ENCODE measurements around the gene MYZAP. TPM values are rescaled to one million over a fixed set of nuclear protein-coding genes. Genes with fewer than 3 reads are reported as not detected.
"Not testable (repeated sequence)": the region's sequence is repeated elsewhere in the genome, so short reads cannot be mapped to it uniquely, and the experiment has no call there.

MYZAP gene
- total RNA-seq, 2 experiments from 2014 or later = 0.18 TPM; not detected in 1

DNA sequence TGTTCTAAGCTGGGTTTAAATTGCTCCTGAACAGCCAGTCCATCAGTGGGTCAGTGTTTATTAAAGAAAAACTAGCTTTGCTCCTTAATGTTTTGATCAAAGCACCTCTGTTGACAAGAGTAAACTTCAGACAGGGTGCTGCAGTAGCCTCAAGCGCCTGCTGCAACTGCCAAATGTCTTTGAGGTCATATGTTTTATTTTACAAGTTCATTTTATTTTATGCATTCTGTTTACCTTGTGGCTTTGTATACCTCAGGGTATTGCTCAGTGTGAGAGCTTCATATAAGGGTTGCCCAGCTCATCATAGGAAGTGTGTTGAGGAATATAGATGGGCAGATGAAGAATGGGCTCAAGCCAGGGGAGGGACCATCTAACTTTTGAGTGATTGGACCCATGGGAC, 8.5 kb downstream of the MYZAP start:
- no peak for DNase-seq
- H3K9me3 Mint-ChIP-seq = no peaks in the 10 kb centered on the region
- H3K4me1 Mint-ChIP-seq = no peaks in the 10 kb centered on the region
- no peak overlapping the region for H3K27ac Mint-ChIP-seq
- H3K27me3 Mint-ChIP-seq = peaks cover 20% of the 10 kb centered on the region
- H3K4me3 Mint-ChIP-seq = no peak overlapping the region
- H3K36me3 Mint-ChIP-seq (ENCODE audit: low read depth) = no peaks in the 10 kb centered on the region
- CTCF ChIA-PET = no interaction called here
- POLR2A ChIA-PET = no interaction called here

DNA sequence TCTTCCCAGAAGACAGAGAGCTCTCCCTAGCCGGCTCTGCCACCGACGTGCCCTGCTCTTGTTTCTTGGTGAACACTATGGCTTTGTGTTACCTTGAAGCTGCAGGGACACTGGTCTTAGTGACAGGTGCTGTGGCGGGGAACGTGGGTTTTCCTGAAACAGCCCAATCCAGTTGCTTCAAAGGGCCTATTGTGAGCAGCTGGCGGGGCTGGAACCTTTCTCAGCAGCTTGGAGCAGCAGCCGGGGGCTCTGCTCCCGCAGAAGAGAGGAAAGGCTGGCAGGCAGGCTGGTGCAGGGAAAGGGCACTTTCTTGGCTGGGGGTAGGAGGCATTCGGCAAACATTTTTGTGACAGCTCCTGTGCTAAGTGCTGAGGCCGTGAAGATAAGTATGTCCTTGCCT, 12.8 kb downstream of the MYZAP start:
- H3K27me3 Mint-ChIP-seq = peaks cover 19% of the 10 kb centered on the region
- H3K9me3 Mint-ChIP-seq = no peaks in the 10 kb centered on the region
- H3K27ac Mint-ChIP-seq = no peak overlapping the region
- no peaks in the 10 kb centered on the region for H3K36me3 Mint-ChIP-seq (ENCODE audit: low read depth)
- DNase-seq = no peak
- H3K4me1 Mint-ChIP-seq = no peaks in the 10 kb centered on the region
- ChIA-PET CTCF (no interaction called here), POLR2A (interaction anchor here (1.2 kb wide), 1 partner anchor 23 kb away, joined by 3 read pairs; no protein-coding TSS in a partner anchor)
- H3K4me3 Mint-ChIP-seq = no peak overlapping the region

DNA sequence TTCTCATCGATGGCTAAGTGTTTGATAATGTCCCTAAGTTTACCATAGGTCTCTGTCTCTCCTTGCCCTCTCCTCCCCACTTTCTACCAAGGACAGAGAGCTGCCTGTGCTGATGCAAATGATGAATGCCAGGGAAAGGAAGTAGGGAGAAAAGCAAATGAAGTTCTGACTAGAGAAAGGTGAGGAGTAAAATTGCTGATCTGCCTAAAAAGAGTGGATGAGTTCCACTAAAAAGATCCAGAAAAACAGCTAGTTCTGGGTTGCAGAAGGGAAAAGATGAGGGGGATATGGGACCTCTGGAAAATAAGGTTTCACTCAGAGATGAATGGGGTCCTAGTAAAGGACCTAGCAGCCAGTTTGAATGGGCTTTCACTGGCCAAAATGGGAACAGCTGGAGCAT, 13.8 kb downstream of the MYZAP start:
- CTCF ChIA-PET = interaction anchor here (0.9 kb wide), 1 partner anchor 44 kb away, joined by 4 read pairs; no protein-coding TSS in a partner anchor
- H3K4me3 Mint-ChIP-seq = no peak overlapping the region
- H3K27me3 Mint-ChIP-seq = peaks cover 18% of the 10 kb centered on the region
- POLR2A ChIA-PET = interaction anchor here (1.2 kb wide), 1 partner anchor 24 kb away, joined by 3 read pairs; no protein-coding TSS in a partner anchor
- no peaks in the 10 kb centered on the region for H3K9me3 Mint-ChIP-seq
- no peak for DNase-seq
- no peaks in the 10 kb centered on the region for H3K36me3 Mint-ChIP-seq (ENCODE audit: low read depth)
- H3K4me1 Mint-ChIP-seq = no peaks in the 10 kb centered on the region
- H3K27ac Mint-ChIP-seq = no peak overlapping the region

DNA sequence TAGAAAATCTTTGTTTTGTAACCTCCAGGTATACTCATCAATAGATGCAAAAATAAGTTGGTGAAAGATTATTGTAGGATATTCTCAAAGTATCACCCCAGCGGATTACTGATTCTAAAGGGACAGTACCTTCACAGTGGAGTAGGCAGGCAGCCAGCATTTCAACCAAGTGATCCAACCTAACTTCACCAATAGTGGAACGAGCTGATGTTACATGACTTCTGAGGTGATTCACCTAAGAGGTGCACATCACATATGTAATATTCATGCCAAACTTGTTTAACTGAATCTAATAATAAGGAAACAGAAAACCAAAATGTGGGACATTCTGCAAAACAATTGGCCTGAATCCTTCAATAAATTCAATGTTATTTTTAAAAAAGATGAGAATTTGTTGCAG, 14.3 kb downstream of the MYZAP start:
- Mint-ChIP-seq H3K36me3 (ENCODE audit: low read depth) (no peaks in the 10 kb centered on the region), H3K27me3 (peaks cover 18% of the 10 kb centered on the region), H3K9me3 (no peaks in the 10 kb centered on the region), H3K4me3 (no peak overlapping the region), H3K27ac (no peak overlapping the region), H3K4me1 (no peaks in the 10 kb centered on the region)
- ChIA-PET POLR2A (no interaction called here), CTCF (interaction anchor here (1.4 kb wide), 1 partner anchor 49 kb away, joined by 3 read pairs; no protein-coding TSS in a partner anchor)
- no peak for DNase-seq

DNA sequence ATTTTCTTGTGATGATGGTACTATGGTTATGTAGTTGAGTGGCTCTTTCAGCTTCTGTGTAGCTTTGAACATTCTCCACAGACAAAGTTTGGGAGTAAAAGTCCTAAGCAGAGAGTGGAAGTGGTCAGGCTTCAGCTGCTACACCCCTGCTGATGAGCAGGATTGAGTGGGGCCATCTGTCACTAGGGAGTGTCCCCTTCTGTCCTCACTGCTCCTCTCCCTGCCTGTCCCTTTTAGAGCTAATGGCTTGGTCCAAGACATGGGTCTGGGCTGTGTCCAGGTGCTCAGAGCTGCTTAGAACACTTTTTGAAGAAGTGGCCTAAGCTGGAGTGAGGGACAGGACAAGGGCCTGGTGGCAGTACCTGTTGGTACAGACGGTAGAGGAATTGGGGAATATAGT, 15.1 kb downstream of the MYZAP start:
- CTCF ChIA-PET = interaction anchor here (1.4 kb wide), 1 partner anchor 49 kb away, joined by 3 read pairs; no protein-coding TSS in a partner anchor
- POLR2A ChIA-PET = no interaction called here
- no peaks in the 10 kb centered on the region for H3K4me1 Mint-ChIP-seq
- H3K4me3 Mint-ChIP-seq = no peak overlapping the region
- no peak overlapping the region for H3K27ac Mint-ChIP-seq
- DNase-seq = no peak
- no peaks in the 10 kb centered on the region for H3K36me3 Mint-ChIP-seq (ENCODE audit: low read depth)
- H3K27me3 Mint-ChIP-seq = peaks cover 14% of the 10 kb centered on the region
- H3K9me3 Mint-ChIP-seq = no peaks in the 10 kb centered on the region

DNA sequence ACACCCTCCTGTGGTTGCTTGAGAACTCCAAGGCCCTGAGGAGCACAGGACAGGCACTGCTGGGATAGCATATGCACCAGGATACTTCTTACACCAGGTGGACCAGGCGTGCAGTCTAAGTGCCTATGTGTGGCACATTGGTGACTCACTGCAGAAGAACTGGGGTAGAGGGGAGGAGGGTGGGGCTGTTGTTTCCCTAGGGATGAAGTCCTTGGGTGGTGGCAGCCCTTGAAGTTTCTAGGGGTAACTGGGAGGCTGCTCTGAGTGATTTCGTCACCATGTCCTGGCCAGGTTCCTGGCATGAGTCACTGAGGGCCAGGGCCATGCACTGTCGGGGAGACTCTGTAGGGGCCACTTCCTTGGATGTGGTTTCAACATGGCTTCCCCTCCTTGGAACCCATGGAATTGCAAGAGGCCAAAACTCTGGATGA, 15.9 kb downstream of the MYZAP start:
- no peak overlapping the region for H3K4me3 Mint-ChIP-seq
- H3K4me1 Mint-ChIP-seq = no peaks in the 10 kb centered on the region
- H3K9me3 Mint-ChIP-seq = no peaks in the 10 kb centered on the region
- H3K36me3 Mint-ChIP-seq (ENCODE audit: low read depth) = no peaks in the 10 kb centered on the region
- DNase-seq = no peak
- POLR2A ChIA-PET = no interaction called here
- H3K27ac Mint-ChIP-seq = no peak overlapping the region
- CTCF ChIA-PET = no interaction called here
- peaks cover 14% of the 10 kb centered on the region for H3K27me3 Mint-ChIP-seq

DNA sequence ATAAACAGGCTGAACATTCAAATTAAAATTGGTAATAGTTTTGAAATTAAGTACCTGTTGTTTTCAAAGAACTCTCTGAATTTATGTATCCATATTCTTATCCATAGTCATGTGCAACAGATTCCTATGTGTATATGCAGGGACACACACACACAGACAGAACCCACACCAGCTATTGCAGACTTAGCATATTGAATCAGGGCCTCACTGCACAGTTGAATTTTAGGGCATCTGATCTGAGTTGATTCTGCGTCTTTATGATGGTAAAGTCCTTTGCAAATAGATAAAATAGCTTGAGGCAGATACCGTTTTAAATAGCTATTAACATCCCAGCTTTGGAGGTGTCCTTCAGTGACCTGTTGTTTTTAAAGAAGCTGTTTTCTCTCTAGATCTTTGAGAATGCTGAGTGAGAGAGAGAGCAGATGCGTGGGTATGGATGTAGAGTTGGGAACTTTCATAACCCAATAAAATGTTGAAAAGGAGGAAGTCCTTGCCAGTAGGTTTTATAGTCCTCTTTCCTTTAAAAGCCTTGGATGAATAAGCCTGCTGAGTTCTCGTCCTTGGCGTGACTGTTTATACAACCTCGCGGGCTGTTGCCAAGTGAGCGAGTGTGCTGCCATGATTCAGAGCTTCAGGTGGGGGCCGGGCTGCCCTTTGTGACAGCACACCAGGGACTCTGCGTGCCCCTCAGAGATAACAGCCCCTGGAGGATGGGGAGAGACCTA, 18.3 kb downstream of the MYZAP start:
- ChIA-PET CTCF (interaction anchor here (1.5 kb wide), 1 partner anchor 50 kb away, joined by 4 read pairs; no protein-coding TSS in a partner anchor), POLR2A (no interaction called here)
- Mint-ChIP-seq H3K4me1 (no peaks in the 10 kb centered on the region), H3K9me3 (no peaks in the 10 kb centered on the region), H3K27ac (no peak overlapping the region), H3K27me3 (peaks cover under 1% of the 10 kb centered on the region), H3K4me3 (no peak overlapping the region), H3K36me3 (ENCODE audit: low read depth) (no peaks in the 10 kb centered on the region)
- no peak for DNase-seq

DNA sequence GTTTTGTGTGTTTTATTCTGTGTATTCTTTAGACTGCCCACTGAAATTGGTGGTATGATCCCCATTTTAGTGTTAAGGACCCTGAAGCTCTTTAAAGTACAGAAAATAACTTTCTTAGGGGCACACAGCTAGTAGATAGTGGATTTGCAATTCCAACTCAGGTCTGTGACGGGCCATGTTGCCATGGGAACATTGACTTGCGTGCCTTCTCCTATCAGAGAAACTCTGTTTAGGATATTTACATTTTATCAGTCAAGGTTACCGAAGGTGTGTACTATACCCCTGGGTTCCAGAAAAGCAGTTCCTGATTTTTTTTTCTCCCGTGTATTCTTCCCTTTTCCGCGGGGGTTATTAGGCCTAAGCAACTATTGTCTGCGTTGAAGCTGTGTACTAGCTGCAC, 19.4 kb downstream of the MYZAP start:
- H3K4me3 Mint-ChIP-seq = no peak overlapping the region
- no peaks in the 10 kb centered on the region for H3K9me3 Mint-ChIP-seq
- no peaks in the 10 kb centered on the region for H3K4me1 Mint-ChIP-seq
- H3K27me3 Mint-ChIP-seq = no peaks in the 10 kb centered on the region
- ChIA-PET CTCF (no interaction called here), POLR2A (no interaction called here)
- no peak overlapping the region for H3K27ac Mint-ChIP-seq
- no peak for DNase-seq
- H3K36me3 Mint-ChIP-seq (ENCODE audit: low read depth) = no peaks in the 10 kb centered on the region

DNA sequence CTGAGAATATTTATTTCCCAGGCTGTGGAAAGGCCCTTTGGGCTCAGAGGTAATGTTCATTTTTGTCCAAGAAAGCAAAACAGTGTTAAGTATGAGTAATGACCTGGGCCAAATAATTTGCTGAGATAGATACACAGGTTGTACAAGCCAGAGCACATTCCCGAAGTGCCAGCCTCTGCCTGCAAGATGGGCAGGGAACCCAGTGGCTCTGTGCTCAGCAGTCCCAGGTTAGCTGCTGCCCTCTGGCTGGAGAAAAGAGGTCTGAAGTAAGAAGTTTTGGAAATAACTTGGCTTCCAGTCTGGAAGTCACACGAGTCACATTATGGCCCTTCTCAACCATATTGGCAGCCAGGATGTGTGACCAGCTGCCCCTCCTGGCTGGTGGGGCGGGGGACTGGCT, 20.2 kb downstream of the MYZAP start:
- Mint-ChIP-seq H3K4me3 (no peak overlapping the region), H3K27ac (no peak overlapping the region), H3K9me3 (no peaks in the 10 kb centered on the region), H3K36me3 (ENCODE audit: low read depth) (no peaks in the 10 kb centered on the region), H3K27me3 (peaks cover 2% of the 10 kb centered on the region), H3K4me1 (no peaks in the 10 kb centered on the region)
- CTCF ChIA-PET = no interaction called here
- DNase-seq = no peak
- POLR2A ChIA-PET = no interaction called here

DNA sequence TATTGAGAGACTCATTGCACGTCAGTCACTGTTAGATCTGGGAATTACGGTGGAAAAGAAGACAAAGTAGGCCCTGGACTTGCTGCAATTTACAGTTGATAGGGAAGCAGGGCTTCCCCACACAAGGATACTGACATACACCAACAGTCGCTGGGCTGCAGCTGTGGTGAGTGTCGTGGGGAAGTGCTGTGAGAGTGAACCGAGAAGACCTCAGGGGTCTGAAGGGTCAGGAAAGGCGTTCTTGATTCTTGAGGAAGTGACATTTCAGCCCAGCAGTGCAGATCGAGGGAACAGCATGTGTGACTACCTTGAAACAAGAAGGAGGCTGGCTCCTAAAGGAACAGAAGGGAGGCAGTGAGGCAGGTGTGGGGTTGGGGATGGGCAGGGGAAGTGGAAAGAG, 22.5 kb downstream of the MYZAP start:
- H3K27me3 Mint-ChIP-seq = peaks cover 4% of the 10 kb centered on the region
- H3K4me3 Mint-ChIP-seq = no peak overlapping the region
- H3K36me3 Mint-ChIP-seq (ENCODE audit: low read depth) = no peaks in the 10 kb centered on the region
- ChIA-PET CTCF (no interaction called here), POLR2A (no interaction called here)
- no peaks in the 10 kb centered on the region for H3K9me3 Mint-ChIP-seq
- H3K4me1 Mint-ChIP-seq = no peaks in the 10 kb centered on the region
- H3K27ac Mint-ChIP-seq = no peak overlapping the region
- DNase-seq = no peak

DNA sequence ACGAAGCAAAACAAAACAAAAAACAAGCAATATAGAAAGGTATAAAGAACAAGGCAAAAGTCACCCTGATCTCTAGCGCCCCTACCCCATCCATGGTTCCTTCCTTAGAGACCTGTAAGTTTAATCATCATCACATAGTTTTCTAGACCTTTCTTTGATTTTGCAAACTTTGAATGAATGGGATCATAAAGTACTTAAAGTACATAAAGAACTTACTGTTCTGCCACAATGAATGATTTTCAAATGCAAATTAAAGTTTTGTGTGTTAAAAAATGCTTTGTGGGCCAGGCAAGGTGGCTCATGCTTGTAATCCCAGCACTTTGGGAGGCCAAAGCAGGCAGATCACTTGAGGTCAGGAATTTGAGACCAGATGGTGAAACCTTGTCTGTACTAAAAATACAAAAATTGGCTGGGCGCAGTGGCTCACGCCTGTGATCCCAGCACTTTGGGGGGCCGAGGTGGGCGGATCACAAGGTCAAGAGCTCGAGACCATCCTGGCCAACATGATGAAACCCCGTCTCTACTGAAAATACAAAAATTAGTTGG, 24.3 kb downstream of the MYZAP start:
- DNase-seq; H3K27ac Mint-ChIP-seq; H3K9me3 Mint-ChIP-seq; H3K36me3 Mint-ChIP-seq (ENCODE audit: low read depth); H3K27me3 Mint-ChIP-seq; H3K4me3 Mint-ChIP-seq; CTCF ChIA-PET; H3K4me1 Mint-ChIP-seq; POLR2A ChIA-PET: not testable (repeated sequence)

DNA sequence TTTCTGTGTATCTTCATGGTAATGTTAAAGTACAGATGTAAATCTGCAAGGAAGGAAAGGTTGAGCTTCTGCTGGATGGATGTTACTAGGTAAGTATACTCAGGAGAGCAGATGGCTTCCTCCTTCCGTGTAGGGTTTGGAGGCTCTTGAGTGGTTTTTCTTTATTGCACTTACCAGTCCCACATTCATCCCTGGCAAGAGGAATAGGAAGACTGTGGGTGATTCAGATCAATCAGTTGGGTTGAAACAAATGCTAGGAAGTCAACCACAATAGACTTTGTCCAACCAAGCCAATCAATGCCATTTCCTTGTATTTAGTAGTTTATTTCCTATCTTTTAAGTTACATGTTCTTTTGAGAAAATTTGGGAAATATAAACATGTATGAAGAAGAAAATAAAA, 26.6 kb downstream of the MYZAP start:
- no peaks in the 10 kb centered on the region for H3K9me3 Mint-ChIP-seq
- CTCF ChIA-PET = no interaction called here

DNA sequence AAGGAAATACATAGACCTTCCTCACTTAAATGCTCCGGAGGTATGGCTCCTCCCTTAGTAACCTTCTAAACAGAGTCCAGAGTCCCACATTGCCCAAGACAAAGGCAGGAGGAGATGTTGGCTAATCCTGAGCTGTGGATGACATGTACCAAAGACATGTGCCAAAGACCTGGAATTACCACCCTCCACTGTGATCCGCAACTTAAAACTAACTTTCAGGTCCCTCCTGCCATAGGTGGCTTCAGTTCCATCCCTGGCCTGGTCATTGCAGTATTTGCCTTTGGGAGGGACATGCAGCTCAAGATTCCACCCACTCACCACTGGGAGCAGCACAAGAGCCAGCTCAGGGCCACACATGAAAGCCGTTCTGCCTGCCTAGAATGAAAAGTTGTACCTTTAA, 28.0 kb downstream of the MYZAP start:
- CTCF ChIA-PET = no interaction called here
- H3K27me3 Mint-ChIP-seq = peaks cover 12% of the 10 kb centered on the region
- H3K27ac Mint-ChIP-seq = no peak overlapping the region
- no peak overlapping the region for H3K4me3 Mint-ChIP-seq
- no peaks in the 10 kb centered on the region for H3K4me1 Mint-ChIP-seq
- POLR2A ChIA-PET = no interaction called here
- DNase-seq = no peak
- H3K9me3 Mint-ChIP-seq = no peaks in the 10 kb centered on the region
- H3K36me3 Mint-ChIP-seq (ENCODE audit: low read depth) = no peaks in the 10 kb centered on the region

More for the DNA sequence above, 26.6 kb downstream of the MYZAP start:
- no peak overlapping the region for H3K4me3 Mint-ChIP-seq
- peaks cover 8% of the 10 kb centered on the region for H3K27me3 Mint-ChIP-seq
- no peaks in the 10 kb centered on the region for H3K36me3 Mint-ChIP-seq (ENCODE audit: low read depth)
- POLR2A ChIA-PET = no interaction called here
- no peak for DNase-seq
- no peaks in the 10 kb centered on the region for H3K4me1 Mint-ChIP-seq
- no peak overlapping the region for H3K27ac Mint-ChIP-seq

DNA sequence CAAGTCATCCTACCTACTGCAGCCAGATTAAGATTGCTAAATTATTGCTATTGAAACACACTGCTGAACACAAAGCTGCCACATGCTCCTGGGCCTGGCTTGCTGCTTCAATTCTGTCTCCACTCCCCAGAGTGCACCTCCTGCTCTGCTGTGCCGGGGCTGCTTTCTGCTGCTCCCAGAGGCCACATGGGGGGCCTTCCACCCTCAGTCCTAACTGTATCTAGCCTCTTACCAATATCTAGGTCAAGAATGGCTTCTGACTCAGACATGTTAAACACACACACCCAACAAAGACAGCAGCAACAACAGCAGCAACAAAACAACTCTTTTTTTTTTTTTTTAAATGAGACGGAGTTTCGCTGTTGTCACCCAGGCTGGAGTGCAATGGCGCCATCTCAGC, 33.0 kb downstream of the MYZAP start:
- no peak for DNase-seq
- Mint-ChIP-seq H3K27ac (no peak overlapping the region), H3K9me3 (no peaks in the 10 kb centered on the region), H3K4me1 (no peaks in the 10 kb centered on the region), H3K36me3 (ENCODE audit: low read depth) (no peaks in the 10 kb centered on the region), H3K4me3 (no peak overlapping the region), H3K27me3 (peaks cover 9% of the 10 kb centered on the region)
- ChIA-PET POLR2A (no interaction called here), CTCF (no interaction called here)

Measured in activated CD4-positive, alpha-beta memory T cell treated with anti-CD3 and anti-CD28 coated beads, Interleukin-2, amount 10 ng/mL, durations not matched to agents 7 days and 5 days (primary cell).